NOMO-1 treated with DMSO at 0.1 percent for 48 hours (cell line): ENCODE results near the gene LRRC74A.

Source experiments
- DNase-seq: peaks from one replicate; lab custom pipeline; 2025; ENCODE audit not compliant: unreplicated experiment; lab: John Stamatoyannopoulos, UW

LRRC74A gene

DNA sequence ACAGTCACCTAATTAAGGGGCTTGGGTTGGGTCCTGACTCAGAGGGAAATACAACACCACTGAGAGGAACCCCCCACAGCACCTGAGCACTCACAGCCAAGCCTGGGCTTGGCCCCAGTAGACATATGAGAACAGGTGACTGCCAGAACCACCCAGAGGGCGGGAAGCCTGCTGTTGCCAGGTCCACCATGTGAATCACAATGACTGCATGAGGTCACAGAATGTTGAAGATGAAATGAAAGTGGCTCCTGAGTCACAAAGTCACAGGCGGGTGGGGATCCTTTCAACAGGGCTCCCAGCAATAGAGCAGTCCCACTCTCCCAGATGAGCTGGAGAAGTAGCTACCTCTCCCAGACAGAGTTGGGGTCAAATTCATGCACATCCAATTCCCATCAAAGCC, at the start of gene LRRC74A:
Gene LRRC74A, plus strand, starts transcription at position 287 of the 400 bp plus-strand sequence. CDS start 290 bp downstream, outside the sequence.
- no peak for DNase-seq

DNA sequence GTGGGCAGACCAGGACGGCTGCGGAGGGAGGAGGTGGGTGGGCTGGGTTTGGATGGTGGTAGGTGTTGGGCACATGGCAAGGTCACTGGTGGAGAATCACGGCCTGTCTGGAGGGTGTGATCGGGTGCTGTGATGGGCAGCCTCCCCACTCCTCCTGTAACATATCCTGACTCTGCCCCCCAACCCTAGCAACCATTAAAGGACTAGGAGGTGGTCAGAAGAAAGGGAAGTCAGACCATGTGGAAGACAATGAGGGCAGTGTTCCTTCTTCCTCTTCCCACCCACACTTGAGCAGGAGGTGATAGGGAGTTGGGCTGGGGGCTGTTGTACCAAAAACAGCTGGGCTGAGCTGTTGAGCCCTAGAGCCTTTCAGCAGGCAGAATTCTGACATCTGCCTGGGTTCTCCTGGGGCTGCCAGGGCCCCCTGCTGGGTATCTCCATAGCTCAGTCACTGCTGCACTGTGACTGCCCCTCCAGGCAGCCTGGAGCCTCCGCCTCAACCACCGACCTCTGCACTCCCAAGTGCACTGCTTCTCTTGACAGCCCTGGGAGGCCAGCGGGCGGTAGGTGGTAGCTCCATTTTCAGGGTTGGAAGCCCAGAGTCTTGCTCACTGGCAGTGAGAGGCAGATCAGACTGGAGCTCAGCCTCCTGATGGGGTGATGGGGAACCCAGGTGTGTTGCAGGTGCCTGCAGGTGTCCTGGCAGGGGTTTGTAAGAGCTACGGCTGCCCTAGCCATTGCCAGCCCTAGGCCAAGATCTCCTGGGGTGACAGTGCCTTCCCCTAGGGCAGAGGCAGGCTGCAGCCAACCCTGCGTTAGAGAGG, 49.6 kb upstream of the LRRC74A start:
- DNase-seq, result no peak

DNA sequence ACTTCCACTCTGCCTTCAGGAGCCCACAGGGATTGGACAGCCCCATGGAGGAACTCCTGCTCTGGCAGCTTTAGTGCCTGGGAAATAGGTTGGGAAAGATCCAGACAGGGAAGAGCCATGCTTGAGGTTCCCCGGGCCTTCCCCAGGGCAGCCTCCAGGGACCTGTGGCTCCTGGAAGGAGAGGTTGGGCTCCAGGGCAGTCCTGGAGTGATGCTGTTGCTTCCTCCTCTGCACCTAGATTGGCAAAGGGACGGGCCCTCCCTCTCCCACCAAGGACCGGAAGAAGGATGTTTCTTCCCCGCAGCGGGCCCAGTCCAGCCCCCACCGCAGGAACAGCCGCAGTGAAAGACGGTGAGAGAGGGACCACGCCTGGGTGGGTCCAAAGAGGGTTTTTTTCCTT, 48.5 kb upstream of the LRRC74A start:
- DNase-seq, result no peak

DNA sequence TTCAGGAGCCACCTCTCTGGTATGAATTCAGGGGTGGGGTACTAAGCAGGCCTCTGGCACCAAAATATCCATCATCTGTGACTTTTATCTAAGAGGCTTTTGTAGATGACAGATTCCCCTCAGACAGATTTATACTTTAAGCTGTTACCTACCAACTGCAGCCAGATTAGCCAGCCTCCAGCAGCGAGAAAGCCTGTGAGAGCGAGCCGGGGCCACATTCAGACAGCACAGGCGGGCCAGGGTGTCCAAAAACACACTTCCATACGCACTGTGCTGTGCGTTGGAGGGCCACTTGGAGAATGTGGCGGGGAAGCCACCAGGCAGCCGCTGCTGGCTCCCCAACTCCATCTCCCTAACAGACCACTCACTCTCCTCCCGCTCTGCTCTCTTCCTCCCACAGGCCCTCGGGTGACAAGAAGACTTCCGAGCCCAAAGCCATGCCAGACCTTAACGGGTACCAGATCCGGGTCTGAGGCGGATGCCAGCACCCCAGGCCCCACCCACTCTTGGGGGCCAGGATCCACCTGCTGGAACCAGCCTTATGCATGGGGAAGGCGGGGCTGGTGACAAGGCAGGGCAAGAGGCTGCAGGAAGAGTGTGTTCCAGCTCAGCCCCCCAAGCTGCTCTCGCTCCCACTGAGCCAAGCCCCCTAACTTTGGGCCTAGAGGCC, 47.5 kb upstream of the LRRC74A start:
- DNase-seq, result no peak

DNA sequence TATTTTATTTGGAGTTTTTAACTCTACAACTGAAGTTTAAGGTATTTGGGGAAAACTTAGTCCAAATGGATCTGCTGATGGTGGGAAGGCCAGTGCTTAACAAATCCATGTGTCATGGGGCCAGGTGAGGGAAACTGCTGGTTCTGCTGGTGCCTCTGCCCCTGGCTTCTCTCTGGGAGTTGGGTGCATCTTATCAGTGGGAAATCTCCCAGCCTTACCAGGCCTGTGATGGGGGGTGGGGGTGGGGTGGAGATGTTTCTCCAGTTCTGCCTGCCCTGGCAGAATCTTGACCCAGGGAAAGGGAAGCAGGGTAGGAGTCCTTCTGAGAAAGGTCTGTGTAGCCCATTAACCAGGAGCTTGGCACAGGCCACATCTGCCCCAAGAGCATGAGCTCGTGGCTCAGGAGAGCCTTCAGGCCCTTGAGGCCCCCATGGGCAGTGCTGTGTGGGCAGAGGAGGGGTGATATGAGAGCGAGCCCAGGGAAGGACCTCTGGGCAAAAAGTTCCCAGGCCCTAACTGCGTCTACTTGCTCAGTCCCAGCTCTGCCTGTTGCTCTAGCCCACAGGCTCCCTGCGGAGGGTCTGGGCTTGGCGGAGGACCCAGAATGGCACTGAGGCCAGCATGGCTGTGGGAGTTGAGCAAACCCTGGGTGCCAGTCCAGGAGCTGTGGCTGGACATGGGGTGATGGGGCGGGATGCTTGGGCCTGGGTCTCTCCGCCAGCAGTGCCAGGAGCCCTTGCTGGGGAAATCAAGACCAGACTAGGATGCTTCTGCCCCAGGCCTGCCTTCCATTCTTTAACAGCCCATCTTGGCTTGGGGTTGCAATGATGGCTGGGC, 46.8 kb upstream of the LRRC74A start:
- DNase-seq, result no peak

DNA sequence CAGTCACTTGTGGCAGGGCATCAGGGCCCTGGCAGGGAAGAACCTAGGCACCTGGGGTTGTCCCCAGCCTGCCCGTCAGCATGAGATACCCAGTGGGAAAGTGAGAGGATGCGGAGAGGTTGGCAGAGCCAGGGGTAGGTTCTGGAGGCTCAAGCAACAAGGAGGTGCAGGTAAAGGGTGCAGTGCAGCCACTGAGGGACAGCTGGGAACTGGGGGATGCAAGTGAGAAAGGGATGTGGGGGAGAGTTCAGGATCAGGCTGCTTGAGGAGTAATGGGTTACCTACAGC, 46.2 kb upstream of the LRRC74A start:
- DNase-seq, result no peak

DNA sequence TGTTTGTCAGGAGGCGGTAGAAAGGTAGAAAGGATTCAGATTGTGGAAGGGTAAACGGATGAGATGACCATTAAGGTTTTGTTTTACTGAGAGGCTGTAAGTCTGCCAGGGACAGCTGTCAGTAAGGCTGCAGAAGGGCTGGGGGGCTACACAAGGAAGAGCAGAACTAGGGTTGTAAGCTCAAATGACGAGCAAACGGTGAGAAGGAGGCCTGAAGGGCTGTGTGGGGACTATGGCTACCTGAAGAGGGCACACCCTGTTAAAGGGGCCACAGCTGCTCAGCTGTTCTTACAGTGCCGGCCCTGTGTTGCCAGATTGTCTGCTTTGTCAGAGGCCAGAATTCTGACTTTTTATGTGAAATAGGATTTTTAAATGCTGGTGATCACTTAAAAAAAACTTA, 45.8 kb upstream of the LRRC74A start:
- DNase-seq, result no peak

DNA sequence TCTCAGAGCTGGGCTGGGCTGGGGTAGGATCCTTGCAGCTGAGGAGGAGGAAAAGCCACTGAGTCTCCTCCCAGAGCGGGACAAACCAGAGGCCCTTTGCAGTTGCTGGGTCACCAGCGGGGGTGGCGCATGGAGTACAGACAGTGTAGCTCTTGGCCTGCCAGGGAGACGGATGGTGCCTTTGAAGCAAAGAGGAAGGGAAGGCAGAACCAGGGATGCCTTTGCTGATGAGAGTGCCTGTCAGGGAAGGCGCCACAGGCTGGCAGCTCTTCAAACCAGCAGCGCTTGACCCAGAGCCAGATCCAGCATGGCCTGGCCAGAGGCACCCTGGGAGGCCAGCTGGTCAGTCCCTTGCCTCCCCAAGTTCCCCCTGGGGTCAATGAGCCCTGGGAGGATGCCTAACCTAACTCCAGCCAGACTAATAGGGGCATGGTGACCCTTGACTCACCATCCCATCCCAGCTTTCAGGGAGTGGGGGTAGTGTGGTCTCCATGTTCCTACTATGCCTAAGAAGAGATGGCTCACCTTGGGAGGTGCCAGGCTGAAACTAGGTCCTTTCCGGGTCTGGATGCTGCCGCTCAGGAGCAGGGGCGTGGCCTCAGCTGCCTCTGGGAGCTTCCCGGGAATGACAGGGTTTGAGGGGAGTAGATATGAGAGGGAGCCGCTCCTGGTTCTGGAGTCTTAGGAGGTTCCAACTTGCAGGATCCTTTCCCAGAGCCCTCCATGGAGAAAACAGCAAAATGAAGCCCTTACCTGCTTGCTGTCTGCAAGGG, 45.1 kb upstream of the LRRC74A start:
- DNase-seq, result no peak

DNA sequence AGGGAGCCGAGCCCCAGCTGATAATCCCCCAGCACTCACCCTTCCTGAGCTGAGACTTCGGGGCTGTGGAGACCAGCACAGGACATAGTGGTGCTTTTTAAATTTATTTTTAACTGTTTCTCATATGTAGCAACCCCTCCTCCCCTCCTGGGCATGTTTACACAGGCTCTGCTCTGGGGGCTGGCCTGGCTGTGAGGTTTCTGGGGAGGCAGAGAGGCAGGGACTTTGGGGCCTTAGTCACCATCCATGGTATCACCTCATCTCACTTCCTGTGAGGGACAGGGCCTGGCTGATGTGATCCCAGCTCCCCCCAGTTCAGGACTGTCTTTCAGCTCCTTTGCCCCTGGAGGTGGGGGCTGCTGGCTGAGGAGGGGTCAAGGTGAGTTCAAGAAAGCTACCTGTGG, 44.6 kb upstream of the LRRC74A start:
- DNase-seq, result no peak

DNA sequence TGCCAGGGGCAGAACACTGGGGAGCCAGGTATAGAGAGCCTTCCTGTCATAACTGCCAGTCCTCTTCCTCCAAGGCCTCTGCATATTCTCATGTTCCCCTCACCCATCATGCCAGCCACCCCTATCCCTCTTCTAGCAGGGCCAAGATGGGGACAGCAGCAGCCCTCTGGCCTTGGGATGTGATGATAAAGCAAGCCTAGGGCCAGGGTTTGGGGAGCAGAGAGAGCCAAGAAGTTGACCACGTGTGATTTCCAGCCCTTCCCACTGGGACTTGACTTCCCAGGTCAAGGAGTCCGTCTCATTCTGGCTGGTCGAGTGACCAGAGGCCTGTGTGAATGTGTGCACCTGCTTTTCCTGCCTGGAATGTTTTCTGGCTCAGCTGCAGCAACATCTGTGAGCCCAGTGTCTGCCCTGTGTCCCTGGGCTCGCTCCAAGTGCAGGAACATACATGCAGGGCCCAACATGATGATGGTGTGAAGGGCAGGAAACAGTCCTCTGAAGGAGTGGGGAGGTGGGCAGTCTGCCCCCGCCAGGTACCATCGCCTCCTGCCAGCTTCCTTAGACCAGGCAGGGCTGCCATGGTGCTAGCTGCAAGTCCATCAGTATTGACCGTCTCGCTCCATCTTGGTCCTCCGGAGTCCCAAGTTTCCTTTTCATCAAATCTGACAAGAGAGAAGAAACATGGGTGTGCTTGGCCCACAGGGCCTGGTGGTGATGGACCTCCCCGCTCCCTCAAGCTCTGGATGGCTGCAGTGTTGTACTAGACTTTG, 43.9 kb upstream of the LRRC74A start:
- DNase-seq, result no peak

DNA sequence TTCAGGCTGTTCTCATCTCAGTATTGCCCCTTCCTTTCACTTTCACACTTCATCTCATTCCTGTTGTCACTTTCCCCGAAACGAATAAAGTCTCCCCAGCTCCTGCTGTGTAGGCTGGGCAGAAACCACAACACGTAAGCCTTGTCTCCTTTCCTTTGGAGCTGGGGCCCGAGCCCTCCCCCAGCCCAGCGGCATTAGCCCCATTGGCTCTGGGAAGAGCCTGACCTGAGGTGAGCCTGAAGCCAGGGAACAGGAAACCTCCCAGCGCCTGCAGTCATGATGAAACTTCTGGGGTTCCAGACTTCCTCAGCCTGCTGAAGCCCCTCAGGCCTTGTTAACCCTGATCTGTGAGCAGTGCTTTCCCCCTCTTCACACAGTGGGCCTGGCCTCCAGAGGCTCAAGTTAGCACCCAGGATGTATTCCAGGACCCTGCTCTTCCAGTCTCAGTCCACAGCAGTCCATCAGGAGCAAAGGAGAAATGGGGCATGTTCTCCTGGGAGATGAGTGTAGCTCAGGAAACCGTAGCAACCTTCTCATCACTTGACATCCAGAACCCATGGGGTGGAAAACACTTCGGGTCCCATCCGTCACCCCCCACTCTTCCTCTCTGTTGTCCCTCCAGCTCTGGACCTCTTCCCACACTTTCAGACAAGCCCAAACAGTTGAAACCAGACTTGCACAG, 43.2 kb upstream of the LRRC74A start:
- DNase-seq, result no peak

DNA sequence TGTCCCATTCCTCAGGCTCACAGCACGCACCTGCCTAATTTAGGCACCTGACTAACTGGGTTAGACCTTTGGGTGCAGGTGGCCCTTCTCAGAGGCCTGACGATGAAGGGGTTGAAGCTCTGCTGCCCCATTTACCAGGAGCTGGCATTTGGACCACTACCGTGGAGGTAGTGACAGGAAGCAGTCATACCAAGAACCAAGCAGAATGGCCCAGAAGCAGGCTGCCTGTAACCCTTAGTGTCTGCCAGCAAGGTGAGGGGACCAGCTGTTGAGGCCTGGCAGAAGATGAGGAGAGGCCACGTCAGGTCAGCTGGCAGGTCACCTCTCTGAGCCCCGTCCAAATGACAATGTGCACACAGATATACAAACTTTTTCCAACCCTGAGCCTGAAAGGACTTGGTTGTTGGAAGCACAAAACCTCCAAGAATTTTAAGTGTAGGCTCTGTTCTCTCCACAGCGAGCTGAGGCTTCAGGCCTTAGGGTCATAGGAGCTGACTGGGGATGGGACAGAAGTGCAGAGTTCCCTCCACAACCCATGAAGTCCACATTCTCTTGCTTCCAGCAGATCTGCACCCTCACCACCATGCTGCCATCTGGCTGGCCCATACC, 41.8 kb upstream of the LRRC74A start:
- no peak for DNase-seq

DNA sequence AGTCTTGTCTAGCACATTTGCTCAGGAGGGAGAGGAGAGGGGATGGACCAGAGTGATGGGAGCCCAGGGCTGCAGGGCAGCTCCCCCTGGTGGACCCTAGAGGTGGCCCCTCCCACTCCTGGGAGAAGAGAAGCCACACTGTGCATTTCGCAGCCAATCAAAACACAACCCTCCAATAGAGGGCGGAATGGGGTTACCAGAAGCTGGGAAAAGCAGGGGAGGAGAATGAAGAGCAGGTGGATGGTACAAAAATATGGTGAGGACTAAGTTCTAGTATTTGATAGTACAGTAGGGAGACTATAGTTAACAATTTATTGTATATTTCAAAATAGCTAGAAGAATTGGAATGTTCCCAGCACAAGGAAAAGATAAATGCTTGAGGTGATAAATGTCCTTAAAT, 41.3 kb upstream of the LRRC74A start:
- DNase-seq, result peak; percentile 74

DNA sequence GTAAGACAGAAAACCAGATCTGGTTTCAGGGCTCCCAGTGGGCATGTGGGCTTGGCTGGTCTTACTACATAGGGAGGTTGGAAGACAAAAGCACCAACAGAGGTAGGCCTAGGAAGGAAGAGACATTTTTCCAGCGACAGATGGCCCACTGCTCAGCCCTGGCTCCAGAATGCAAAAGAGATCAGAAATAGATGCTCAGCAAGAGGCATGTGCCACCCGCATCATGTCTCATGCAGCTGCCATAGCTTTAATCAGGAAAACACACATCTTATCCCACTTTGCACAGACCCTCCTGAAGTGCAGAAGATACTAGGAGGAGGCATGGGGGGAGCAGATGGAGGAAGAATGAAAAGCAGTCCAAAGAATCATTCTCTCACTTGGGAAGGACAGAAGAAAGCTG, 39.6 kb upstream of the LRRC74A start:
- DNase-seq, result no peak

DNA sequence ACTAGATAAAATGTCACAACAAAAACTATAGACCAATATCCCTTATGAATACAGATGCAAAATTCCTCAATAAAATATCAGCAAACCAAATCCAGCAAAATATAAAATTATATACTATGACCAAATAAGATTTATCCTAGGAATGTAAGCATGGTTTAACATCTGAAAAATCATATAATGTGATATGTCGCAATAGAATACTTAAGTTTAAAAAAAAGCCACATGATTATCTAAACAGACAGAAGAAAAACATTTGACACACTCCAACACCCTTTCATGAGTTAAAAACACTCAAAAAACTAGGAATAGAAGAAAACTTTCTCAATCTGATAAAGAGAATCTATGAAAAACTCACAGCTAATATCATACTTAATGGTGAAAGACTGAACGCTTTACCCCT, 33.8 kb upstream of the LRRC74A start:
- no peak for DNase-seq

DNA sequence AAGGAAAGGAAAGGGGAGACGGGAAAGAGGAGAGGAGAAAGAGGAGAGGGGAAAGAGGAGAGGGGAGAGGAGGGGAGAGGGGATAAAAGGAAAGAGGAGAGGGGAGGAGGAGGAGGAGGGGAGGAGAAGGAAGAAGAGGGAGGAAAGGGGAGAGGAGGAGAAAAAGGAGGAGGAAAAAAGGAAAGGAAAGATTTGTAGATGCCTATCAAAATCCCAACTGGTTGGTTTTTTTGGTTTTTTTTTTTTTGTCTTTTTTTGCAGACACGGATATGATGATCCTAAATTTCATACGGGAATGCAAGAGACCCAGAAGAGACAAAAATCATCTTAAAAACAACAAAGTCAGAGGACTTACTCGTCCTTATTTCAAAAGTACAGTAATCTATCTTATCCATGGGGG, 32.9 kb upstream of the LRRC74A start:
- DNase-seq, result no peak

DNA sequence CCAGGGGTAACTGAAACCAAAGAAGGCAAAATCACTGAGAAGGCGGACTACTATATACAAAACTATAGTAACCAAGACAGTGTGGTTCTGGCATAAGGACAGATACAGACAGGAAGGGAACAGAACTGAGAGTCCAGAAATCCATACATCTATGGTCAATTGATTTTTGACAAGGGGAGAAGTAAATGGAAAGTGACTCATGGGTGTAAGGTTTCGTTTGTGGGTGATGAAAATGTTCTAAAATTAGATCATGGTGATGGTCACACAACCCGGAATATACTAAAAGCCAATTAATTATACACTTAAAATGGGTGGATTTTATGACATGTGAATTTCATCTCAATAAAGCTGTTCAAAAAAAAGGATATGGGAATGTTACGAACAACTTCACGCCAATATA, 32.3 kb upstream of the LRRC74A start:
- no peak for DNase-seq

DNA sequence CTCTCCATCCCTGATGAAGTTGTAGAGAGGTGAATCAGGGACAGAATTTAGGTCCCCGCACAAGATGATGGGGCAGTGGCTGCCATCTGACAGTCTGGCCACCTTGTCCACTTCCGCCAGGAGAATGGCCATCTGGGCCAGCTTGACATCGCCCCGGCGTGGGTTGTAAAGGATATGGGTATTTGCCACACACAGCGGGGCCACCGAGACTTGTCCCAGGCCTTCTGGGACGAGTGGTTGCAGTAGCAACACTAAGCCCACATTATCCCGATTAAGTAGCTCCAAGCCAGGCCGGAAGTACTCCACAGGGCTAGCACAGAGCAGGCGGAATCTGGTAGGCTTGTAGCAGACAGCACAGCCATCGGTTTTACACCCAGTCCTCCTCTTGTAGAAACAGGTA, 19.8 kb upstream of the LRRC74A start:
- no peak for DNase-seq

DNA sequence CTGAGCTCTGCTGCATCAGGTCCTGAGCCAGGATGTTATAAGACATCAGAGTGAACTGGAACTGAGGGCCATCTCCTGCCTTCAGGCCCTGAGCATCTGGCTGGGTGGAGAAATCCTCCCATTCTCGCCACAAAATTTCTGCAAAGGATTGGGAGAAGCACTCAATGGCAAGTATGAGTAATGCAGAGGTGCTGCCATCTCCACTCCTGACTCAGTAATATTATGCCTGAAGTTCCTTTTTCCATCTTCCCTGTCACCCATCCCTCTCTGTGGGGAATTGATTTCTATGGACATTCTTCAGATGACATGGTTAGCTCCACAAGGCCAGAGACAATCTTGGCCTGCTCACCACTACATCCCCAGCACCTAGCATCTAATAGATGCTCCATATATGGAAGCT, 18.2 kb upstream of the LRRC74A start:
- DNase-seq, result no peak

DNA sequence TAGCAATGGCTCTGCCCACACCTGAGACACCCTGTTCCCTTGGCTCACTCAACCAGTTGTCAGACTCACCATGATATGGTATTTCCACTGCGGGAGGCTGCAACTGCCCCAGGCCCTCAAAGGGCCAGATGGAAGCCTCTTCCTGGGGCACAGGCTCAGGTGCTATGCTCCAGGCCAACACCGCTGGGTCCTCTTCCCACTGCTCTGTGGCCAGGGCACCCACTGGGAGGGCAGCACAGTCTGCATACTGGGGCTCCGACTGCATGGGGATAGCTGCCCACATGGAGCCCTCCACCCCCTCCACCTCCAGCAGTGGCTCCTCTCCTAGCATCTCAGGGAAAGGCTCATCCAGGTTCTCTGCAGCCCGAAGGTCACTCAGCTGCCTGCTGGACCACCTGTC, 17.2 kb upstream of the LRRC74A start:
- DNase-seq, result no peak
